Measurements from ENCODE around the gene MBNL1.

GRCh38 chr3:152282813-152283212, 14.1 kb downstream of the MBNL1 start:
- no peak for TF ChIP-seq CTCF (IDR thresholded peaks at IDR 0.05)
- TF ChIP-seq POLR2A (IDR thresholded peaks at IDR 0.05) = no peak
